ENCODE data around the gene KCTD5. TPM values are rescaled to one million over a fixed set of nuclear protein-coding genes. Genes with fewer than 3 reads are reported as not detected.
A peak's percentile ranks its signal among the peaks of the same experiment; 100 is the strongest.

KCTD5 gene
- total RNA-seq, 1 donor from 2014 or later = 21.6 TPM

- no peak for TF ChIP-seq EZH2 (IDR thresholded peaks at IDR 0.05)
- TF ChIP-seq CTCF (IDR thresholded peaks at IDR 0.05) = no peak
- TF ChIP-seq EZH2phosphoT487 (IDR thresholded peaks at IDR 0.05) = no peak
- Histone ChIP-seq H3K27ac (no peak overlapping the region), H3K9me3 (ENCODE audit: low read depth) (no peaks in the 10 kb centered on the region), H3K4me2 (no peak overlapping the region), H3K9ac (no peak overlapping the region), H3F3A (ENCODE audit: low read depth) (no peaks in the 10 kb centered on the region), H3K36me3 (no peaks in the 10 kb centered on the region), H3K27me3 (no peaks in the 10 kb centered on the region), H2AFZ (replicated peaks) (no peak overlapping the region), H3K4me1 (peaks cover 3% of the 10 kb centered on the region), H3K79me2 (ENCODE audit: low read depth) (no peaks in the 10 kb centered on the region), H4K20me1 (ENCODE audit: low read depth) (no peaks in the 10 kb centered on the region), H3K4me3 (no peak overlapping the region)
- no peak for DNase-seq (ENCODE audit: low spot score)
- Mint-ChIP-seq H3K27me3 (ENCODE audit: insufficient read depth, low read depth) (peaks cover 2% of the 10 kb centered on the region), H3K36me3 (no peaks in the 10 kb centered on the region), H3K27ac (peak overlapping the region; percentile 88), H3K9me3 (no peaks in the 10 kb centered on the region), H3K4me1 (peaks cover 3% of the 10 kb centered on the region), H3K4me3 (no peak overlapping the region)
Observed at GRCh38 chr16:2740476-2740875, 58.2 kb downstream of the KCTD5 start.

- H2AFZ ChIP-seq (replicated peaks) = no peak overlapping the region
- H3F3A ChIP-seq (ENCODE audit: low read depth) = no peaks in the 10 kb centered on the region
- Mint-ChIP-seq H3K9me3 (no peaks in the 10 kb centered on the region), H3K4me3 (no peak overlapping the region), H3K27ac (no peak overlapping the region), H3K36me3 (no peaks in the 10 kb centered on the region), H3K27me3 (ENCODE audit: insufficient read depth, low read depth) (peaks cover 2% of the 10 kb centered on the region), H3K4me1 (peaks cover 3% of the 10 kb centered on the region)
- H3K79me2 ChIP-seq (ENCODE audit: low read depth) = no peaks in the 10 kb centered on the region
- no peaks in the 10 kb centered on the region for H3K36me3 ChIP-seq
- TF ChIP-seq EZH2phosphoT487 (IDR thresholded peaks at IDR 0.05) (no peak), CTCF (IDR thresholded peaks at IDR 0.05) (no peak), EZH2 (IDR thresholded peaks at IDR 0.05) (no peak)
- H3K9ac ChIP-seq = no peak overlapping the region
- H4K20me1 ChIP-seq (ENCODE audit: low read depth) = no peaks in the 10 kb centered on the region
- H3K4me1 ChIP-seq = peaks cover 3% of the 10 kb centered on the region
- no peaks in the 10 kb centered on the region for H3K9me3 ChIP-seq (ENCODE audit: low read depth)
- H3K4me2 ChIP-seq = no peak overlapping the region
- no peak overlapping the region for H3K4me3 ChIP-seq
- DNase-seq (ENCODE audit: low spot score) = no peak
- H3K27me3 ChIP-seq = no peaks in the 10 kb centered on the region
- no peak overlapping the region for H3K27ac ChIP-seq
Observed at GRCh38 chr16:2741168-2741567, 58.8 kb downstream of the KCTD5 start.

GRCh38 chr16:2742323-2743006 lies 60.1 kb downstream of the KCTD5 start:
- TF ChIP-seq EZH2 (IDR thresholded peaks at IDR 0.05) (no peak), EZH2phosphoT487 (IDR thresholded peaks at IDR 0.05) (no peak), CTCF (IDR thresholded peaks at IDR 0.05) (no peak)
- Mint-ChIP-seq H3K9me3 (no peaks in the 10 kb centered on the region), H3K4me3 (no peak overlapping the region)

More at GRCh38 chr16:2742323-2743006, 60.1 kb downstream of the KCTD5 start:
- DNase-seq (ENCODE audit: low spot score) = no peak
- peaks cover 3% of the 10 kb centered on the region for H3K4me1 ChIP-seq
- no peak overlapping the region for H3K4me2 ChIP-seq
- H3K79me2 ChIP-seq (ENCODE audit: low read depth) = no peaks in the 10 kb centered on the region
- H4K20me1 ChIP-seq (ENCODE audit: low read depth) = no peaks in the 10 kb centered on the region
- no peak overlapping the region for H3K27ac Mint-ChIP-seq
- no peaks in the 10 kb centered on the region for H3F3A ChIP-seq (ENCODE audit: low read depth)
- no peaks in the 10 kb centered on the region for H3K9me3 ChIP-seq (ENCODE audit: low read depth)
- H3K36me3 Mint-ChIP-seq = no peaks in the 10 kb centered on the region
- peaks cover 3% of the 10 kb centered on the region for H3K4me1 Mint-ChIP-seq
- no peak overlapping the region for H3K4me3 ChIP-seq
- H3K27me3 Mint-ChIP-seq (ENCODE audit: insufficient read depth, low read depth) = peaks cover 2% of the 10 kb centered on the region
- no peak overlapping the region for H3K27ac ChIP-seq
- no peak overlapping the region for H2AFZ ChIP-seq (replicated peaks)
- H3K9ac ChIP-seq = no peak overlapping the region
- H3K27me3 ChIP-seq = no peaks in the 10 kb centered on the region
- no peaks in the 10 kb centered on the region for H3K36me3 ChIP-seq

Data from neural progenitor cell (in vitro differentiated cells).